SK-N-SH (cell line): ENCODE measurements around the gene CAPRIN2. TPM values are rescaled to one million over a fixed set of nuclear protein-coding genes. Genes with fewer than 3 reads are reported as not detected.

Experiments
- CTCF ChIA-PET: fragments of 300-600, 350-600 bp; formaldehyde crosslinking; extraction: SDS; loops from one replicate; lab custom pipeline; 2021; lab: Yijun Ruan, JAX
- POLR2A ChIA-PET: fragments of 350-600 bp; sonication (Branson Sonifier 250); formaldehyde crosslinking; extraction: SDS; loops from one replicate; lab custom pipeline; 2020; ENCODE audit warnings: antibody characterized with exemption, inconsistent platforms; lab: Yijun Ruan, JAX
- DNase-seq: peaks from one replicate; pipeline ENCODE4 v3.0.0; 2012
- H2AFZ ChIP-seq: fragments of 200-600 bp; sonication (generic); 2 replicates; pipeline ENCODE4 v1.8.1; 2016; ENCODE audit warnings: antibody characterized with exemption, mild to moderate bottlenecking, low read depth
- H3F3A ChIP-seq: fragments of 200-600 bp; sonication (generic); replicated peaks from 2 replicates; pipeline ENCODE3; 2016; ENCODE audit warnings: antibody characterized with exemption, mild to moderate bottlenecking; ENCODE audit not compliant: insufficient read depth
- H3K27ac ChIP-seq, 2 experiments: fragments of 200-500 bp in 1 of 2; fragments of 200-600 bp in 1 of 2; sonication (Bioruptor generic) in 1 of 2; sonication (generic), shearing (Covaris generic) in 1 of 2; 2 replicates each; pipeline versions ENCODE4 v1.5.1 to v1.6.1; 2014 to 2016; ENCODE audit warnings: low read depth in 2 of 2, inconsistent platforms in 1 of 2, low read length in 1 of 2, mild to moderate bottlenecking in 1 of 2, mixed read lengths in 1 of 2
- H3K27me3 ChIP-seq: fragments of 200-600 bp; sonication (generic), shearing (Covaris generic); 2 replicates; pipeline ENCODE4 v1.6.1; 2016; ENCODE audit warnings: mixed run types; ENCODE audit not compliant: insufficient read depth
- H3K36me3 ChIP-seq, 2 experiments: fragments of 200-500 bp in 1 of 2; fragments of 200-600 bp in 1 of 2; sonication (Bioruptor generic) in 1 of 2; sonication (generic) in 1 of 2; replicated peaks in 1 of 2; 2 replicates each; pipeline versions ENCODE3 to v1.5.1; 2014 to 2016; ENCODE audit warnings: low read length in 1 of 2, mild to moderate bottlenecking in 1 of 2; ENCODE audit not compliant: insufficient read depth in 2 of 2, control insufficient read depth in 1 of 2
- H3K4me1 ChIP-seq, 2 experiments: fragments of 200-500 bp in 1 of 2; fragments of 200-600 bp in 1 of 2; sonication (Bioruptor generic) in 1 of 2; sonication (generic), shearing (Covaris generic) in 1 of 2; 2 replicates each; pipeline versions ENCODE4 v1.5.1 to v1.6.1; 2014 to 2016; ENCODE audit warnings: low read depth in 1 of 2, low read length in 1 of 2, mixed run types in 1 of 2; ENCODE audit not compliant: insufficient read depth in 2 of 2, control insufficient read depth in 1 of 2
- H3K4me2 ChIP-seq: fragments of 200-600 bp; sonication (generic), shearing (Covaris generic); 2 replicates; pipeline ENCODE4 v1.6.1; 2017; ENCODE audit warnings: mixed run types
- H3K4me3 ChIP-seq, 2 experiments: fragments of 200-500 bp in 1 of 2; fragments of 200-600 bp in 1 of 2; sonication (Bioruptor generic) in 1 of 2; sonication (generic), shearing (Covaris generic) in 1 of 2; 2 replicates each; pipeline versions ENCODE4 v1.5.1 to v1.8.1; 2014 to 2016; ENCODE audit warnings: low read depth in 2 of 2, inconsistent platforms in 1 of 2, low read length in 1 of 2, mild to moderate bottlenecking in 1 of 2, mixed read lengths in 1 of 2, moderate library complexity in 1 of 2
- H3K79me2 ChIP-seq: fragments of 200-600 bp; sonication (generic); 2 replicates; pipeline ENCODE4 v1.8.1; 2017; ENCODE audit warnings: mild to moderate bottlenecking; ENCODE audit not compliant: insufficient read depth
- H3K9ac ChIP-seq: fragments of 200-600 bp; sonication (generic); 2 replicates; pipeline ENCODE4 v1.6.1; 2017; ENCODE audit warnings: mixed run types
- H3K9me2 ChIP-seq: fragments of 200-600 bp; sonication (generic); 2 replicates; pipeline ENCODE4 v1.6.1; 2017; ENCODE audit warnings: mixed run types
- H3K9me3 ChIP-seq: fragments of 200-600 bp; sonication (generic); 2 replicates; pipeline ENCODE4 v1.6.1; 2017; ENCODE audit warnings: mixed run types, mild to moderate bottlenecking, moderate library complexity
- H4K20me1 ChIP-seq: fragments of 200-600 bp; sonication (generic); 2 replicates; pipeline ENCODE4 v1.6.1; 2017; ENCODE audit warnings: mild to moderate bottlenecking, mixed run types; ENCODE audit not compliant: insufficient read depth
- EZH2phosphoT487 ChIP-seq: fragments of 200-600 bp; sonication (generic); IDR thresholded peaks from 2 replicates; pipeline ENCODE4 v1.6.1; 2017; ENCODE audit warnings: low read depth, mixed run types, mild to moderate bottlenecking, antibody characterized with exemption, moderate library complexity, borderline replicate concordance
- FOSL2 ChIP-seq: IDR thresholded peaks from 2 replicates; pipeline ENCODE4 v1.4.0; 2012; ENCODE audit warnings: low read depth, mild to moderate bottlenecking, moderate library complexity, borderline replicate concordance
- FOXJ3 ChIP-seq: sonication (generic); formaldehyde crosslinking; IDR thresholded peaks from 2 replicates; pipeline ENCODE4 v1.5.1; 2020; ENCODE audit warnings: mild to moderate bottlenecking, missing genetic modification reagents
- FOXM1 ChIP-seq: IDR thresholded peaks from 2 replicates; pipeline ENCODE4 v1.4.0; 2012; ENCODE audit warnings: low read depth, mild to moderate bottlenecking
- JUND ChIP-seq: IDR thresholded peaks from 2 replicates; pipeline ENCODE4 v1.4.0; 2012
- MXI1 ChIP-seq: IDR thresholded peaks from 2 replicates; pipeline ENCODE4 v1.6.1; 2012; ENCODE audit warnings: mild to moderate bottlenecking, low read depth, low read length, improper control_type of control experiment
- RXRA ChIP-seq: IDR thresholded peaks from 2 replicates; pipeline ENCODE4 v1.4.0; 2012; ENCODE audit warnings: low read depth, mild to moderate bottlenecking, borderline replicate concordance
- SMC3 ChIP-seq: IDR thresholded peaks from 2 replicates; pipeline ENCODE4 v1.6.1; 2012; ENCODE audit warnings: low read depth, low read length, improper control_type of control experiment
- TAF1 ChIP-seq: IDR thresholded peaks from 2 replicates; pipeline ENCODE4 v1.6.1; 2012; ENCODE audit warnings: low read depth, mild to moderate bottlenecking, low read length, moderate library complexity, borderline replicate concordance
- TCF12 ChIP-seq: IDR thresholded peaks from 2 replicates; pipeline ENCODE4 v1.4.0; 2012
- TEAD4 ChIP-seq: IDR thresholded peaks from 2 replicates; pipeline ENCODE4 v1.4.0; 2012; ENCODE audit warnings: mild to moderate bottlenecking, borderline replicate concordance; ENCODE audit not compliant: insufficient read depth
- WGBS: methylation state at CpG from one replicate; pipeline ENCODE4 v1.1.6; 2017; ENCODE audit warnings: low lambda C conversion rate; 5-methylcytosine and 5-hydroxymethylcytosine counted together
- polyA plus RNA-seq, 3 experiments: library from polyadenylated mRNA; depleted of rRNA; stranded (reverse); fragments of >200 nt; gene quantifications; 2 replicates each; pipeline ENCODE4 v1.2.3, GENCODE V29; 2012
- TF ChIP-seq, protein P1 (sequence below): IDR thresholded peaks from 2 replicates; pipeline ENCODE4 v1.4.0; 2012; ENCODE audit warnings: low read depth, borderline replicate concordance
- TF ChIP-seq, protein P2 (sequence below): IDR thresholded peaks from 2 replicates; pipeline ENCODE4; 2012
- TF ChIP-seq, protein P3 (sequence below): fragments of 200-600 bp; sonication (generic); IDR thresholded peaks from 2 replicates; pipeline ENCODE4 v1.6.1; 2017; ENCODE audit warnings: antibody characterized with exemption, mild to moderate bottlenecking, moderate library complexity
- TF ChIP-seq, protein P4 (sequence below): IDR thresholded peaks from 2 replicates; pipeline ENCODE4 v1.6.1; 2012; ENCODE audit warnings: mild to moderate bottlenecking, low read depth, low read length, moderate library complexity
- TF ChIP-seq, protein P5 (sequence below): fragments of 150-350 bp; IDR thresholded peaks from 2 replicates; pipeline ENCODE4 v1.6.1; 2017; ENCODE audit warnings: antibody characterized with exemption, low read length, low read depth, borderline replicate concordance

Gene CAPRIN2
- polyA plus RNA-seq, 1 of the 3 experiments (the other 2 are of a cell fraction): 21.4 TPM

DNA sequence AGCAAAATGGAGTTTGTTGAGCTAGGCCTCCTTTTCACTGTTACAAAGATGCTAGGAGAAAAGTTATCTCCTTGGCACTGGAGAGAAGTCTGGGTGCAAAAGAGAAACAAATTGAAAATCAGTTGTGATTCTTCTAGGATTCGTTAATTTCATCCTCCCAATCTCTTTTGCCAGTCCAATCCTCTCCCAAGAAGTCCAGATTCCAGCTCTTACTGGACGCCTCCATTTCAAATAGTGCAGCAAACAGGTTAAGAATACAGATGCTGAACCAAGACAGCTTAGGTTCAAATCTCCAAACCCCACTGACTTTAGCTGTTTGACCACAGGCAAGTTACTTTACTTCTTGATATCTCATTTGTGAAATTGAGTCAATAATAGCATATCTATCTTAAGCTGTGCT, 34.0 kb upstream of the CAPRIN2 start:
- WGBS: 80% methylated on average over 2 of the region's 2 CpGs

More for the DNA sequence above, 34.0 kb upstream of the CAPRIN2 start:
- ChIA-PET POLR2A (no interaction called here), CTCF (interaction anchor here (1.5 kb wide), 1 partner anchor 18 kb away, joined by 4 read pairs; no protein-coding TSS in a partner anchor)
- Histone ChIP-seq H3K36me3 (no peaks in the 10 kb centered on the region), H3K27ac (no peak overlapping the region), H3K27me3 (no peaks in the 10 kb centered on the region), H3K9me2 (no peaks in the 10 kb centered on the region), H3F3A (peaks cover 13% of the 10 kb centered on the region), H3K9me3 (no peaks in the 10 kb centered on the region; the same call in 1 of the 2 replicates), H3K4me3 (no peak overlapping the region), H3K4me1 (peaks cover 0 to 24% of the 10 kb centered on the region in 2 experiments; a peak in 2 of 4 replicates), H4K20me1 (no peaks in the 10 kb centered on the region), H3K79me2 (peaks cover under 1% of the 10 kb centered on the region; the same call in 1 of the 2 replicates), H2AFZ (no peak overlapping the region), H3K9ac (no peak overlapping the region)
- no peak for DNase-seq
- TF ChIP-seq JUND (no peak), FOSL2 (no peak), EZH2phosphoT487 (no peak), SMC3 (no peak), RXRA (no peak), FOXM1 (no peak), TAF1 (no peak), TEAD4 (no peak), FOXJ3 (CRISPR knock-in tag) (no peak), MXI1 (no peak), TCF12 (no peak)
- TF ChIP-seq, protein P1, sequence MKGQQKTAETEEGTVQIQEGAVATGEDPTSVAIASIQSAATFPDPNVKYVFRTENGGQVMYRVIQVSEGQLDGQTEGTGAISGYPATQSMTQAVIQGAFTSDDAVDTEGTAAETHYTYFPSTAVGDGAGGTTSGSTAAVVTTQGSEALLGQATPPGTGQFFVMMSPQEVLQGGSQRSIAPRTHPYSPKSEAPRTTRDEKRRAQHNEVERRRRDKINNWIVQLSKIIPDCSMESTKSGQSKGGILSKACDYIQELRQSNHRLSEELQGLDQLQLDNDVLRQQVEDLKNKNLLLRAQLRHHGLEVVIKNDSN: no peak
- TF ChIP-seq, protein P2, sequence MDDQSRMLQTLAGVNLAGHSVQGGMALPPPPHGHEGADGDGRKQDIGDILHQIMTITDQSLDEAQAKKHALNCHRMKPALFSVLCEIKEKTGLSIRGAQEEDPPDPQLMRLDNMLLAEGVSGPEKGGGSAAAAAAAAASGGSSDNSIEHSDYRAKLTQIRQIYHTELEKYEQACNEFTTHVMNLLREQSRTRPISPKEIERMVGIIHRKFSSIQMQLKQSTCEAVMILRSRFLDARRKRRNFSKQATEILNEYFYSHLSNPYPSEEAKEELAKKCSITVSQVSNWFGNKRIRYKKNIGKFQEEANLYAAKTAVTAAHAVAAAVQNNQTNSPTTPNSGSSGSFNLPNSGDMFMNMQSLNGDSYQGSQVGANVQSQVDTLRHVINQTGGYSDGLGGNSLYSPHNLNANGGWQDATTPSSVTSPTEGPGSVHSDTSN: no peak
- TF ChIP-seq, protein P3, sequence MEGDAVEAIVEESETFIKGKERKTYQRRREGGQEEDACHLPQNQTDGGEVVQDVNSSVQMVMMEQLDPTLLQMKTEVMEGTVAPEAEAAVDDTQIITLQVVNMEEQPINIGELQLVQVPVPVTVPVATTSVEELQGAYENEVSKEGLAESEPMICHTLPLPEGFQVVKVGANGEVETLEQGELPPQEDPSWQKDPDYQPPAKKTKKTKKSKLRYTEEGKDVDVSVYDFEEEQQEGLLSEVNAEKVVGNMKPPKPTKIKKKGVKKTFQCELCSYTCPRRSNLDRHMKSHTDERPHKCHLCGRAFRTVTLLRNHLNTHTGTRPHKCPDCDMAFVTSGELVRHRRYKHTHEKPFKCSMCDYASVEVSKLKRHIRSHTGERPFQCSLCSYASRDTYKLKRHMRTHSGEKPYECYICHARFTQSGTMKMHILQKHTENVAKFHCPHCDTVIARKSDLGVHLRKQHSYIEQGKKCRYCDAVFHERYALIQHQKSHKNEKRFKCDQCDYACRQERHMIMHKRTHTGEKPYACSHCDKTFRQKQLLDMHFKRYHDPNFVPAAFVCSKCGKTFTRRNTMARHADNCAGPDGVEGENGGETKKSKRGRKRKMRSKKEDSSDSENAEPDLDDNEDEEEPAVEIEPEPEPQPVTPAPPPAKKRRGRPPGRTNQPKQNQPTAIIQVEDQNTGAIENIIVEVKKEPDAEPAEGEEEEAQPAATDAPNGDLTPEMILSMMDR: no peak
- TF ChIP-seq, protein P4, sequence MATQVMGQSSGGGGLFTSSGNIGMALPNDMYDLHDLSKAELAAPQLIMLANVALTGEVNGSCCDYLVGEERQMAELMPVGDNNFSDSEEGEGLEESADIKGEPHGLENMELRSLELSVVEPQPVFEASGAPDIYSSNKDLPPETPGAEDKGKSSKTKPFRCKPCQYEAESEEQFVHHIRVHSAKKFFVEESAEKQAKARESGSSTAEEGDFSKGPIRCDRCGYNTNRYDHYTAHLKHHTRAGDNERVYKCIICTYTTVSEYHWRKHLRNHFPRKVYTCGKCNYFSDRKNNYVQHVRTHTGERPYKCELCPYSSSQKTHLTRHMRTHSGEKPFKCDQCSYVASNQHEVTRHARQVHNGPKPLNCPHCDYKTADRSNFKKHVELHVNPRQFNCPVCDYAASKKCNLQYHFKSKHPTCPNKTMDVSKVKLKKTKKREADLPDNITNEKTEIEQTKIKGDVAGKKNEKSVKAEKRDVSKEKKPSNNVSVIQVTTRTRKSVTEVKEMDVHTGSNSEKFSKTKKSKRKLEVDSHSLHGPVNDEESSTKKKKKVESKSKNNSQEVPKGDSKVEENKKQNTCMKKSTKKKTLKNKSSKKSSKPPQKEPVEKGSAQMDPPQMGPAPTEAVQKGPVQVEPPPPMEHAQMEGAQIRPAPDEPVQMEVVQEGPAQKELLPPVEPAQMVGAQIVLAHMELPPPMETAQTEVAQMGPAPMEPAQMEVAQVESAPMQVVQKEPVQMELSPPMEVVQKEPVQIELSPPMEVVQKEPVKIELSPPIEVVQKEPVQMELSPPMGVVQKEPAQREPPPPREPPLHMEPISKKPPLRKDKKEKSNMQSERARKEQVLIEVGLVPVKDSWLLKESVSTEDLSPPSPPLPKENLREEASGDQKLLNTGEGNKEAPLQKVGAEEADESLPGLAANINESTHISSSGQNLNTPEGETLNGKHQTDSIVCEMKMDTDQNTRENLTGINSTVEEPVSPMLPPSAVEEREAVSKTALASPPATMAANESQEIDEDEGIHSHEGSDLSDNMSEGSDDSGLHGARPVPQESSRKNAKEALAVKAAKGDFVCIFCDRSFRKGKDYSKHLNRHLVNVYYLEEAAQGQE: no peak
- TF ChIP-seq, protein P5, sequence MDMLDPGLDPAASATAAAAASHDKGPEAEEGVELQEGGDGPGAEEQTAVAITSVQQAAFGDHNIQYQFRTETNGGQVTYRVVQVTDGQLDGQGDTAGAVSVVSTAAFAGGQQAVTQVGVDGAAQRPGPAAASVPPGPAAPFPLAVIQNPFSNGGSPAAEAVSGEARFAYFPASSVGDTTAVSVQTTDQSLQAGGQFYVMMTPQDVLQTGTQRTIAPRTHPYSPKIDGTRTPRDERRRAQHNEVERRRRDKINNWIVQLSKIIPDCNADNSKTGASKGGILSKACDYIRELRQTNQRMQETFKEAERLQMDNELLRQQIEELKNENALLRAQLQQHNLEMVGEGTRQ: no peak
- TF ChIP-seq, all 33 proteins: peak for 0
- no peak overlapping the region for H3K4me2 ChIP-seq
